ENCODE results near the gene RPGR.

Gene RPGR

DNA sequence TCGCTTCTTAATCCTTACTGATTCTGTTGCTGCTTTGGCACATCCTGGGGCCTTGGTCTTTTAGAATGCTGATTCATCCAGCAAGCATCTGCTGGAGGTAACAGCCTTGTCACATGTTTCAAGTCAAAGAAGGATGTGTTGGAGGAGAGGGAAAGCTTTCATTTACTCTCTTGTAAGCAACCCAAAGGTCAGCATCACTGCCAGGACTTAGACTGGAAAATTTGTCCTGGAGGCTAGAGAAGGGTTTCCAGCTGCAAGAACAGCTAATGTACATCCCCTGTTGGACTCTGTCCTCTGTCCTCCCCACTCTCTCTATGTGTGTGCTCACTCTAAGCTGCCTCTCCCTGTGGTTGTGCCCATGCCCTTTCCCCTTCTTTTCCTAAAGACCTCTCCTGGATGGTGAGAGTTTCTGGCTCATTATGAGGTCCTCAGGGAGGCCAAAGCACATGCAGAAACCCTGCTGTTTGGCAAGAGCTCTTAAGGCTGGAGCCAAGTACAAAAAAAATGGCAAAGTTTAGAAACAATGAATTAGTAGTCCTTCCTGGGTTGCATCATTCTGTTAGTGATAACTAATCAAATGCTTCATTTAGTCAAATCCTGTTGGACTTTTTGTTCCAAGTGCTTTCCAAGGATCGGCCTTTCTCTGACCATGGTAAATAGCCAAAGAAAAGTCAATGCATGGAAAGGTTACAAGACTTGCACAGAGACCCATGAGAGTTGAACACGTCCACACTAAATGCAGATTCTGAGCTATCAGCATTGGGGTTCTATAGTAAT, 93.2 kb downstream of the RPGR start:
- no peak for TF ChIP-seq JUND (IDR thresholded peaks at IDR 0.05; ENCODE audit: low read depth)
- in situ Hi-C loops (cut with HindIII; ENCODE audit: low pct_unique_long_range_greater_than_20kb, low sequenced_read_pairs), result no loop called here
- no peak for DNase-seq (ENCODE audit: low read depth in 1 of 2, low spot score in 1 of 2)

GRCh38 chrX:38232079-38232686, 95.1 kb downstream of the RPGR start:
- no peak for TF ChIP-seq JUND (IDR thresholded peaks at IDR 0.05; ENCODE audit: low read depth)
- in situ Hi-C loops (cut with HindIII; ENCODE audit: low pct_unique_long_range_greater_than_20kb, low sequenced_read_pairs), result no loop called here
- DNase-seq (ENCODE audit: low read depth in 1 of 2, low spot score in 1 of 2), result no peak

GRCh38 chrX:38225093-38225492, 102.2 kb downstream of the RPGR start:
- no peak for TF ChIP-seq JUND (IDR thresholded peaks at IDR 0.05; ENCODE audit: low read depth)
- in situ Hi-C loops (cut with HindIII; ENCODE audit: low pct_unique_long_range_greater_than_20kb, low sequenced_read_pairs), result no loop called here
- DNase-seq (ENCODE audit: low read depth in 1 of 2, low spot score in 1 of 2), result no peak

DNA sequence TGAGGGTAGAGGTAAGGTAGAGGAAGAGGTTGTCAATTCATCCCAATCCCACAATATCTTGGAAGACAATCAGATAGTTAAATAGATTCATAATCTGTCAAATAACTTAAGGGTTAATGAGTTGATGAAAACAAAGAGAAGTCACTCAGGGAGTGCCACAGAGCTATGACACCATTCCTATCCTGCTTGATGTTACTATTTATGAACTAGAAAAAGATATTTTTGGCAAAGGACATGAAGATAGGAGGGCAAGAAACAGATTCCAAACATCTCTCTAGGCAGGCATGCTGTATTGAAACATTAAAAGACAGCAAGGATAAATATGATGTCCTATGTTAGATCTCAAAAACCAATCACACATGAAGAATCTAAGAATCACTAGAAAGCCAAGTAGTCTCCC, 103.1 kb downstream of the RPGR start:
- DNase-seq (ENCODE audit: low read depth in 1 of 2, low spot score in 1 of 2), result no peak
- in situ Hi-C loops (cut with HindIII; ENCODE audit: low pct_unique_long_range_greater_than_20kb, low sequenced_read_pairs), result no loop called here
- no peak for TF ChIP-seq JUND (IDR thresholded peaks at IDR 0.05; ENCODE audit: low read depth)

DNA sequence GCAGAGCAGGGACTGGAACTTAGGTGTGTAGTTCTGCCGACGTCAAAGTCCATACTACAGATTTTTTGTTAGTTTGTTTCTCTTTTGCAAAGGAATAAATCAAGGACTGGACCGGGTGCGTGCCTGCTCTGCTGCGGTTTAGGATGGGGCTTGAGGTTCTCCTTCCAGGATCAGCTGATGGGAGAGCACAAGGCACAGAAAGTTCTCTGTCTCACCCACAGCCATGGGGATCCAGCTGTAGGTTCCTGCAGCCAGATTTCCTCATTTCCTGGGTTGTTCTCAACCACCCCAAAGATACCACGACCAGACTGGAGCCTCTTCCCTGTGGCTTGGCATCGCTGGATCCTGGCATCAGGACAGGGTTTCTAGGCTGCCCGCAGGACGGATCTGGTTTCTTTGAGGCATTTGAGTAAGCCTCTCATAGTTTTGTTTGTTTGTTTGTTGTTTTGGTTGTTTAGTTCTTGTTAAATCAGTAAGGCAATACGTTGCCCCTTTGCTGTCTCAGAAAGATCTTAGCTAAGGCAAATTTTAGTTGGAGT, 105.8 kb downstream of the RPGR start:
- DNase-seq (ENCODE audit: low read depth in 1 of 2, low spot score in 1 of 2), result no peak
- no peak for TF ChIP-seq JUND (IDR thresholded peaks at IDR 0.05; ENCODE audit: low read depth)
- in situ Hi-C loops (cut with HindIII; ENCODE audit: low pct_unique_long_range_greater_than_20kb, low sequenced_read_pairs), result no loop called here

GRCh38 chrX:38220415-38221390, 106.6 kb downstream of the RPGR start, which contains the start of gene SRPX:
SRPX (minus strand) TSS chrX:38220871; CDS start chrX:38220792, 79 bp downstream.
- no peak for DNase-seq (ENCODE audit: low read depth in 1 of 2, low spot score in 1 of 2)
- in situ Hi-C loops (cut with HindIII; ENCODE audit: low pct_unique_long_range_greater_than_20kb, low sequenced_read_pairs), result no loop called here
- TF ChIP-seq JUND (IDR thresholded peaks at IDR 0.05; ENCODE audit: low read depth), result no peak

DNA sequence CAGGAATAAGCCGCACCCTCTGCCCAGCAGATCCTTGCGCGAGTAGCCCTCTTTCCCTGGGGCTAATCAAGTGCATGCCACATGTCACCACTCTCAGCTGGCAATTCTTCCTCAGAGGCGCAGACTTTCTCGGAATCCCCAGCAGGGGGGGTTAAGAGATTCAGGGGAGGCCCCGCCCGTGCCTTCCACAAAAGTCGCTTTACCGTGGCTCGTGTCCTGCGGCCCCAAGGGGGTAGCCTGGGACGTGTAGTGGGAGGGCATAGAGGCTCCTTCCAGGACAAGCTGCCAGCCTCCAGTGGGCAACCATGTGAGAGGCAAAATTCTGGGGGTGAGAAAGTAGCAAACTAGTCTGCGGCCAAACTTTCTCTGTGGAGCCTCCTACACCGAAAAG, 107.3 kb downstream of the RPGR start:
- in situ Hi-C loops (cut with HindIII; ENCODE audit: low pct_unique_long_range_greater_than_20kb, low sequenced_read_pairs), result no loop called here
- TF ChIP-seq JUND (IDR thresholded peaks at IDR 0.05; ENCODE audit: low read depth), result no peak
- DNase-seq (ENCODE audit: low read depth in 1 of 2, low spot score in 1 of 2), result peak in 1 of 2 experiments; percentile 45

Data from T47D (cell line).